HCT116 (cell line): Measurements from ENCODE around the gene ACLY. TPM values are rescaled to one million over a fixed set of nuclear protein-coding genes. Genes with fewer than 3 reads are reported as not detected.
A peak's percentile ranks its signal among the peaks of the same experiment; 100 is the strongest.

Experiments used
- ATAC-seq: fragments of 200-7000 bp; cut with Tn5 transposase; 2 replicates; pipeline ENCODE4 v1.9.1; 2020; ENCODE audit warnings: mild to moderate bottlenecking, moderate library complexity
- BruUV-seq: library from RNA; stranded (reverse); fragments of 400-500 nt; replicated peaks from 2 replicates; lab custom pipeline; 2021; lab: Mats Ljungman, UMichigan
- CTCF ChIA-PET: fragments of 300-600 bp; sonication (Branson Sonifier 250); formaldehyde crosslinking; loops from one replicate; lab custom pipeline; 2021; ENCODE audit warnings: antibody characterized with exemption; lab: Charles Lee
- POLR2A ChIA-PET: fragments of 300-600, 350-600 bp; sonication (Branson Sonifier 250); formaldehyde crosslinking; loops from one replicate; lab custom pipeline; 2021; ENCODE audit warnings: antibody characterized with exemption; lab: Charles Lee
- RAD21 ChIA-PET, 2 experiments: fragments of 300-600 bp; sonication (Branson Sonifier 250); formaldehyde crosslinking; loops; one replicate each; lab custom pipeline; 2023; ENCODE audit warnings: low total read pairs in 2 of 2; ENCODE audit not compliant: uncharacterized antibody in 2 of 2, unreplicated experiment in 2 of 2, low non-redundant PET in 1 of 2; lab: Charles Lee
- DNase-seq: peaks from one replicate; pipeline ENCODE4 v3.0.0-alpha.2; 2010; ENCODE audit warnings: low read depth, low spot score
- H2AFZ ChIP-seq: fragments of 200-600 bp; shearing (Covaris generic), sonication (generic); 2 replicates; pipeline ENCODE4 v1.6.1; 2017; ENCODE audit warnings: low read depth, mixed run types, mixed read lengths, antibody characterized with exemption, low read length; ENCODE audit not compliant: poor library complexity, severe bottlenecking
- H3K27ac ChIP-seq: 2 replicates; pipeline ENCODE4 v1.5.1; 2012; ENCODE audit warnings: low read depth, low read length
- H3K27me3 ChIP-seq: fragments of 200-600 bp; sonication (generic); 2 replicates; pipeline ENCODE4 v1.6.1; 2016; ENCODE audit warnings: mixed run types, low read length, mixed read lengths; ENCODE audit not compliant: insufficient read depth
- H3K36me3 ChIP-seq, 2 experiments: fragments of 200-500 bp in 1 of 2; fragments of 200-600 bp in 1 of 2; sonication (Bioruptor generic) in 1 of 2; sonication (generic) in 1 of 2; 2 replicates each; pipeline versions ENCODE4 v1.5.1 to v1.6.1; 2014 to 2016; ENCODE audit warnings: low read length in 2 of 2, inconsistent platforms in 1 of 2, mixed read lengths in 1 of 2, mixed run types in 1 of 2; ENCODE audit not compliant: insufficient read depth in 2 of 2, control insufficient read depth in 1 of 2
- H3K4me1 ChIP-seq, 2 experiments: fragments of 200-600 bp in 1 of 2; sonication (generic) in 1 of 2; 2 replicates each; pipeline versions ENCODE4 v1.5.1 to v1.6.1; 2012 to 2017; ENCODE audit warnings: low read length in 2 of 2, inconsistent platforms in 1 of 2, mild to moderate bottlenecking in 1 of 2, mixed read lengths in 1 of 2, mixed run types in 1 of 2, moderate library complexity in 1 of 2; ENCODE audit not compliant: insufficient read depth in 2 of 2, control insufficient read depth in 1 of 2
- H3K4me2 ChIP-seq: fragments of 200-600 bp; sonication (generic); 2 replicates; pipeline ENCODE4 v1.6.1; 2017; ENCODE audit warnings: mixed run types, low read length, mixed read lengths
- H3K4me3 ChIP-seq, 2 experiments: fragments of 200-600 bp in 1 of 2; sonication (generic) in 1 of 2; replicated peaks in 1 of 2; 2 replicates each; pipeline ENCODE4 v1.5.1; 2011 to 2016; ENCODE audit warnings: low read length in 2 of 2, control low read depth in 1 of 2, low read depth in 1 of 2, mild to moderate bottlenecking in 1 of 2, mixed read lengths in 1 of 2, mixed run types in 1 of 2
- H3K79me2 ChIP-seq: fragments of 200-600 bp; sonication (generic); 2 replicates; pipeline ENCODE4 v1.6.1; 2017; ENCODE audit warnings: mild to moderate bottlenecking, mixed run types, low read length, moderate library complexity, mixed read lengths; ENCODE audit not compliant: insufficient read depth
- H3K9ac ChIP-seq: fragments of 200-600 bp; sonication (generic); 2 replicates; pipeline ENCODE4 v1.6.1; 2016; ENCODE audit warnings: low read length, mixed read lengths
- H3K9me2 ChIP-seq: fragments of 200-600 bp; sonication (generic), shearing (Covaris generic); 2 replicates; pipeline ENCODE4 v1.6.1; 2017; ENCODE audit warnings: mixed run types, mild to moderate bottlenecking, moderate library complexity; ENCODE audit not compliant: insufficient read depth
- H3K9me3 ChIP-seq, 2 experiments: fragments of 200-500 bp in 1 of 2; fragments of 200-600 bp in 1 of 2; sonication (Bioruptor generic) in 1 of 2; sonication (generic) in 1 of 2; 2 replicates each; pipeline ENCODE4 v1.6.1; 2014 to 2017; ENCODE audit warnings: low read length in 2 of 2, mixed read lengths in 2 of 2, inconsistent platforms in 1 of 2, low read depth in 1 of 2, mild to moderate bottlenecking in 1 of 2, mixed run types in 1 of 2, moderate library complexity in 1 of 2; ENCODE audit not compliant: control insufficient read depth in 1 of 2, insufficient read depth in 1 of 2
- H4K20me1 ChIP-seq: fragments of 200-600 bp; sonication (generic), shearing (Covaris generic); 2 replicates; pipeline ENCODE4 v1.6.1; 2017; ENCODE audit warnings: mixed run types, mild to moderate bottlenecking, moderate library complexity; ENCODE audit not compliant: insufficient read depth
- ATF3 ChIP-seq: IDR thresholded peaks from 2 replicates; pipeline ENCODE4 v1.6.1; 2012
- CEBPB ChIP-seq: IDR thresholded peaks from 2 replicates; pipeline ENCODE4 v1.6.1; 2012; ENCODE audit warnings: low read depth
- ELF1 ChIP-seq: IDR thresholded peaks from 2 replicates; pipeline ENCODE4 v1.6.1; 2012; ENCODE audit warnings: low read depth, borderline replicate concordance
- EZH2phosphoT487 ChIP-seq: fragments of 200-600 bp; IDR thresholded peaks from 2 replicates; pipeline ENCODE4 v1.6.1; 2018; ENCODE audit warnings: antibody characterized with exemption, borderline replicate concordance
- JUND ChIP-seq: IDR thresholded peaks from 2 replicates; pipeline ENCODE4 v1.6.1; 2012
- POLR2A ChIP-seq: IDR thresholded peaks from 2 replicates; pipeline ENCODE4 v1.7.0; 2011; ENCODE audit warnings: borderline replicate concordance; ENCODE audit not compliant: insufficient read depth, insufficient read length; ENCODE audit errors: extremely low read depth
- POLR2AphosphoS5 ChIP-seq: IDR thresholded peaks from 2 replicates; pipeline ENCODE4 v1.6.1; 2011; ENCODE audit warnings: mild to moderate bottlenecking, low read depth, low read length, moderate library complexity
- RAD21 ChIP-seq: IDR thresholded peaks from 2 replicates; pipeline ENCODE4 v1.6.1; 2012; ENCODE audit warnings: low read depth, mild to moderate bottlenecking
- YY1 ChIP-seq: IDR thresholded peaks from 2 replicates; pipeline ENCODE4 v1.6.1; 2011; ENCODE audit warnings: low read length, low read depth, moderate library complexity, mild to moderate bottlenecking; ENCODE audit not compliant: insufficient replicate concordance; ENCODE audit errors: extremely low read depth
- ZBTB33 ChIP-seq: IDR thresholded peaks from 2 replicates; pipeline ENCODE4 v1.6.1; 2011; ENCODE audit warnings: mild to moderate bottlenecking, low read length, moderate library complexity; ENCODE audit not compliant: insufficient replicate concordance; ENCODE audit errors: extremely low read depth
- ZNF274 ChIP-seq: fragments of 200-500 bp; sonication (Bioruptor generic); IDR thresholded peaks from 2 replicates; pipeline ENCODE4 v1.6.1; 2014; ENCODE audit warnings: mild to moderate bottlenecking, low read depth, low read length, inconsistent platforms
- intact Hi-C: fragments of 100-400 bp; cut with micrococcal nuclease; formaldehyde crosslinking; loops from 2 replicates; pipeline ENCODE4 v1.10.0; 2022
- total RNA-seq: library from RNA; stranded (reverse); gene quantifications from one replicate; pipeline ENCODE4 v1.2.1, GENCODE V29; 2021; ENCODE audit not compliant: unreplicated experiment
- TF ChIP-seq, protein P1 (sequence below): IDR thresholded peaks from 2 replicates; pipeline ENCODE4 v1.6.1; 2012
- TF ChIP-seq, protein P2 (sequence below), 3 experiments: fragments of 200-600 bp in 1 of 3; sonication (generic) in 1 of 3; IDR thresholded peaks in 2 of 3; conservative IDR thresholded peaks in 1 of 3; 2 replicates each; pipeline ENCODE4 v1.5.1; 2012 to 2017; ENCODE audit warnings: low read depth in 2 of 3, low read length in 2 of 3, antibody characterized with exemption in 1 of 3, borderline replicate concordance in 1 of 3, control low read depth in 1 of 3, mild to moderate bottlenecking in 1 of 3, mixed read lengths in 1 of 3, mixed run types in 1 of 3, moderate library complexity in 1 of 3; ENCODE audit not compliant: insufficient read depth in 1 of 3

The ACLY gene
- total RNA-seq, 1 experiment from 2014 or later = 222 TPM

DNA sequence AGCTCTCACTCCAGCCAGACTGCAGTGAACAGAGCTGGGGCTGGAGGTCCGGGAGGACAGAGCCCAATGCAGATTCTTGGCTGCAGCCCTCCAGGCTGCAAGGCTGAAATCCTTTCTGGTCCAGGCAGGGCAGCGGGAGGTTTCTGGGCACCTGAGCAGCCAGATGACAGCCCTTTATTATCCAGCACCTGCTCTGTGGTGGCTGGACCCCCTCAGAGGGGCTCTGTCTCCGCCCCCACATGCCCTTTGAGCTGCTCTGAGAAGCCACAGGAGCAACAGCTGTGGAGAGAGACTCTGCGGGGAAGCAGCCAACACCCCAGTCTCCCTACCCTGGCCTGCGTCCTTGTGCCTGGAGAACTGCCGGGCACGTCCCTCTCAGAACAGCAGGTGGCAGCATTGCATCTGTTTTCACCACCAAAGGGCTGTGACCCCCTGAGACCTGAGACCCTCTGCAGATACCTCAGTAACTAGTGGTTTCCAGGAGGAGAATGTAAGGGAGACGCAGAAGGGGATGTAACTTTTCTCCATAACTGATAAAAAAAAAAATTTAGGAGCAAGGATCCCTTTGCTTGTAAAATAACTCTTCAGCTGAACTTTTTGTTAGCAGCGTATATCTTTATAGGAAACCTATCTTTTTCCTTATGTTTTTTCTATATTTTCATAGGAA is 44.1 kb upstream of the ACLY start:
- POLR2A ChIA-PET = interaction anchor here (1.2 kb wide), 1 partner anchor 32 kb away, joined by 3 read pairs; the partner anchor contains the start of gene ODAD4
- BruUV-seq = no TSS peak
- H3K9me3 ChIP-seq = no peaks in the 10 kb centered on the region
- no peak overlapping the region for H3K27ac ChIP-seq
- H2AFZ ChIP-seq = no peak overlapping the region
- CTCF ChIA-PET = interaction anchor here (1.0 to 2.2 kb wide), 3 partner anchors 55 to 567 kb away, joined by 3 to 5 read pairs (median 4); no protein-coding TSS in a partner anchor
- no peaks in the 10 kb centered on the region for H4K20me1 ChIP-seq
- no peak overlapping the region for H3K4me2 ChIP-seq
- RAD21 ChIA-PET = no interaction called here
- H3K4me1 ChIP-seq = peaks cover 7 to 22% of the 10 kb centered on the region in 2 experiments
- TF ChIP-seq YY1 (no peak), ATF3 (no peak), RAD21 (peak; percentile 95), JUND (no peak), POLR2AphosphoS5 (no peak), ZNF274 (no peak), EZH2phosphoT487 (no peak), CEBPB (no peak), ZBTB33 (no peak), POLR2A (no peak), ELF1 (no peak)
- TF ChIP-seq, protein P1, sequence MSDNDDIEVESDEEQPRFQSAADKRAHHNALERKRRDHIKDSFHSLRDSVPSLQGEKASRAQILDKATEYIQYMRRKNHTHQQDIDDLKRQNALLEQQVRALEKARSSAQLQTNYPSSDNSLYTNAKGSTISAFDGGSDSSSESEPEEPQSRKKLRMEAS = no peak
- TF ChIP-seq, protein P2, sequence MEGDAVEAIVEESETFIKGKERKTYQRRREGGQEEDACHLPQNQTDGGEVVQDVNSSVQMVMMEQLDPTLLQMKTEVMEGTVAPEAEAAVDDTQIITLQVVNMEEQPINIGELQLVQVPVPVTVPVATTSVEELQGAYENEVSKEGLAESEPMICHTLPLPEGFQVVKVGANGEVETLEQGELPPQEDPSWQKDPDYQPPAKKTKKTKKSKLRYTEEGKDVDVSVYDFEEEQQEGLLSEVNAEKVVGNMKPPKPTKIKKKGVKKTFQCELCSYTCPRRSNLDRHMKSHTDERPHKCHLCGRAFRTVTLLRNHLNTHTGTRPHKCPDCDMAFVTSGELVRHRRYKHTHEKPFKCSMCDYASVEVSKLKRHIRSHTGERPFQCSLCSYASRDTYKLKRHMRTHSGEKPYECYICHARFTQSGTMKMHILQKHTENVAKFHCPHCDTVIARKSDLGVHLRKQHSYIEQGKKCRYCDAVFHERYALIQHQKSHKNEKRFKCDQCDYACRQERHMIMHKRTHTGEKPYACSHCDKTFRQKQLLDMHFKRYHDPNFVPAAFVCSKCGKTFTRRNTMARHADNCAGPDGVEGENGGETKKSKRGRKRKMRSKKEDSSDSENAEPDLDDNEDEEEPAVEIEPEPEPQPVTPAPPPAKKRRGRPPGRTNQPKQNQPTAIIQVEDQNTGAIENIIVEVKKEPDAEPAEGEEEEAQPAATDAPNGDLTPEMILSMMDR (IDR thresholded peaks at IDR 0.05 in 2 of 3, conservative IDR thresholded peaks at IDR 0.05 in 1 of 3; ENCODE audit: borderline replicate concordance in 1 of 3, insufficient read depth in 1 of 3, low read depth in 2 of 3, low read length in 2 of 3) = peak; percentile 87 to 95 (median 91)
- no peaks in the 10 kb centered on the region for H3K27me3 ChIP-seq
- H3K79me2 ChIP-seq = peaks cover 12% of the 10 kb centered on the region
- ATAC-seq = peak; percentile 20; the same call in 1 of the 2 replicates
- H3K4me3 ChIP-seq = no peak overlapping the region
- H3K9ac ChIP-seq = no peak overlapping the region
- no peaks in the 10 kb centered on the region for H3K36me3 ChIP-seq
- intact Hi-C loops = loop anchor here (1.0 to 5.0 kb wide), 2 partner anchors 139 to 153 kb away; no protein-coding TSS in a partner anchor
- no peaks in the 10 kb centered on the region for H3K9me2 ChIP-seq
- DNase-seq = peak; percentile 33
